ENCODE results near the gene NGRN. TPM values are rescaled to one million over a fixed set of nuclear protein-coding genes. Genes with fewer than 3 reads are reported as not detected.
"Not testable (repeated sequence)": the region's sequence is repeated elsewhere in the genome, so short reads cannot be mapped to it uniquely, and the experiment has no call there.

NGRN gene
- total and polyA plus RNA-seq, 11 donors: 93.2 to 149 (median 119) TPM

DNA sequence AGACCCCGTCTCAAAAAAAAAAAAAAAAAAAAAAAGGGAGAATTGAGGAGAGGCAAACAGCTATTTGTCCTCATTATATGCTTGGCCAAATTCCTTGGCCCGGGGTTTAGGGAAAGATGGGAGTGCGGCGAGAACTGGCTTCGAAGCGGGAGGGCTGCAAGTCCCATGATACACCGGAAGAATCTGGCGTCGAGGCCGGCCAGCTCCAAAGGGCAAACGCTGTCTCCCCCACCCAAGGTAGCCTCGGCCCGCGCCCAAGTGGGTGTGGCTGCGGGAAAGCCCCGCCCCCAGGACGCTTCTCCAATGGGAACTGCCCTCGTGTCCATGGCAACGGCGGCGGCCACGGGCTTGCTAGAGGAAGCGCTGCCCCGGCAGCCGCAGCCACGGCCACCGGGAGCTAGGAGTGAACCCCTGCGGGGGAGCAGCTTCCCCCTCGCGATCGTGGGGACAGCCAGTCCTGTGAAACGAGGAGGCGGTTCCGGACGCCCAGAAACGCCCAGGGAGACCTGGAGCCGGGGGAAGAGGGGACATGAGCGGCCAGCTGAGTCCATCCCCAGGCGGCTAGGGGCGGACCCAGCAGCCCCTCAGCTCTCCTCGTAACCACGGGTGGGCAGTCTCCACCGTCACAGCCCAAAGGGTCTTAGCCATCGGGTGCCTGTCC is 16.1 kb upstream of the NGRN start, which contains the start of gene TTLL13:
Gene TTLL13, plus strand, starts transcription at position 354 of the 661 bp plus-strand sequence. CDS start 1,075 bp downstream, outside the sequence.
- peak within 1 kb of the TSS in 11 of 12 donors; percentile 22 to 81 (median 60) for H3K27ac ChIP-seq
- TF ChIP-seq POLR2A (IDR thresholded peaks at IDR 0.05): peak in 1 of 2 donors; percentile 59
- TF ChIP-seq, protein P1, sequence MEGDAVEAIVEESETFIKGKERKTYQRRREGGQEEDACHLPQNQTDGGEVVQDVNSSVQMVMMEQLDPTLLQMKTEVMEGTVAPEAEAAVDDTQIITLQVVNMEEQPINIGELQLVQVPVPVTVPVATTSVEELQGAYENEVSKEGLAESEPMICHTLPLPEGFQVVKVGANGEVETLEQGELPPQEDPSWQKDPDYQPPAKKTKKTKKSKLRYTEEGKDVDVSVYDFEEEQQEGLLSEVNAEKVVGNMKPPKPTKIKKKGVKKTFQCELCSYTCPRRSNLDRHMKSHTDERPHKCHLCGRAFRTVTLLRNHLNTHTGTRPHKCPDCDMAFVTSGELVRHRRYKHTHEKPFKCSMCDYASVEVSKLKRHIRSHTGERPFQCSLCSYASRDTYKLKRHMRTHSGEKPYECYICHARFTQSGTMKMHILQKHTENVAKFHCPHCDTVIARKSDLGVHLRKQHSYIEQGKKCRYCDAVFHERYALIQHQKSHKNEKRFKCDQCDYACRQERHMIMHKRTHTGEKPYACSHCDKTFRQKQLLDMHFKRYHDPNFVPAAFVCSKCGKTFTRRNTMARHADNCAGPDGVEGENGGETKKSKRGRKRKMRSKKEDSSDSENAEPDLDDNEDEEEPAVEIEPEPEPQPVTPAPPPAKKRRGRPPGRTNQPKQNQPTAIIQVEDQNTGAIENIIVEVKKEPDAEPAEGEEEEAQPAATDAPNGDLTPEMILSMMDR (IDR thresholded peaks at IDR 0.05): peak in 1 of 12 donors; percentile 4
- WGBS, 4 donors: 1 to 2% (median 1%) methylated on average over 19 to 44 of the region's 44 CpGs

DNA sequence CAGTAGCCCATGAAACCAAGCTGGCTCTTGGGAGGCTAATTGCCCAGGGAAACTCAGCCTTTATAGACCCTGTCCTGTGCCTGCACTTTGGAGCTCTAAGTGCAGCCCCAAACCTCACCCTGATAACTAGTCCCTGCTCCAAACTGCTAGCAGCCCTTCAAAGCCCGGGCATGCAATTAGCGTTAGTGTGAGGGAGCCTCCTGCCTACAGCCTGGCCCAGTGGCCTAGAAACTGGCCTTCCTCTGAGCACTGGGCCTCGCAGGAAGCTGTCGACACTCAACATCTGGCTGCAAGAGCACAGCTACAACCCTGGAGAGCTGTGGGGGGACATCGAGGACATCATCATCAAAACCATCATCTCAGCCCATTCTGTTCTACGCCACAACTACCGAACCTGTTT is 7.7 kb upstream of the NGRN start:
- DNase-seq (no peak), ATAC-seq (no peak)
- no peak overlapping the region for H3K4me3 ChIP-seq
- H3K36me3 ChIP-seq: no peaks in the 10 kb centered on the region
- 76 to 97% (median 85%) methylated on average over 6 to 7 of the region's 7 CpGs for WGBS, 4 donors
- no peaks in the 10 kb centered on the region for H3K27me3 ChIP-seq
- no peaks in the 10 kb centered on the region for H3K9me3 ChIP-seq
- no peak for TF ChIP-seq POLR2A (IDR thresholded peaks at IDR 0.05)
- TF ChIP-seq, protein P1 (IDR thresholded peaks at IDR 0.05): no peak
- H3K4me1 ChIP-seq: no peaks in the 10 kb centered on the region
- intact Hi-C loops (cut with DNase I): no loop called here
- no peak overlapping the region for H3K27ac ChIP-seq

More for the DNA sequence above, 16.1 kb upstream of the NGRN start, which contains the start of gene TTLL13:
- intact Hi-C loops (cut with DNase I): loop anchor here in 1 of 10 donors (1.0 kb wide), 1 partner anchor 15 kb away; the partner anchor contains the start of gene GDPGP1
- DNase-seq (peak; percentile 90 to 99 (median 97)), ATAC-seq (peak; percentile 91 to 98 (median 96))
- Histone ChIP-seq H3K27me3 (no peaks in the 10 kb centered on the region), H3K9me3 (no peaks in the 10 kb centered on the region), H3K4me1 (peaks cover 0 to 22% (median 11%) of the 10 kb centered on the region in 12 donors), H3K4me3 (peak within 1 kb of the TSS; percentile 28 to 94 (median 59)), H3K36me3 (no peaks in the 10 kb centered on the region)

DNA sequence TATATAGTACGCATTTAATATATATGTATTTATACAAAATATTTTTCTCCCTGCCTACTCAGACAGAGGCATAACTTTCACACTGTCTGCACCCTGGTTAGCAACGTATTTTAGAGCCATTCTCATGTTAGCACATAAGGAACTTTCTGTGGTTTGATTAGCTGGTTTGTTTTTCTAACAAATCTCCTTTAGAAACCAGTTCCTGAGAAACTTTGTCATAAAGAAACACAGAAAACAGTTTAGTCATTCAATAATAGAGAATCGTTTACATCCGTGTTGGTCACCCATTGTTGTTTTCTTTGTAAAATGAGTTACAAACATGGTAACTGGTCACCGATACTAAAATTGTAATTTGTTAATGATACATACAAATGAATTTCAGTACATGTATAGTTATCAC is 5.9 kb upstream of the NGRN start:
- peaks cover 0 to 6% (median 4%) of the 10 kb centered on the region in 12 donors for H3K4me1 ChIP-seq
- no peak for DNase-seq
- no peaks in the 10 kb centered on the region for H3K36me3 ChIP-seq
- no peaks in the 10 kb centered on the region for H3K27me3 ChIP-seq
- H3K9me3 ChIP-seq: no peaks in the 10 kb centered on the region
- ATAC-seq: no peak
- WGBS, 4 donors: 89 to 91% (median 89%) methylated on average over 5 of the region's 5 CpGs
- H3K4me3 ChIP-seq: no peak overlapping the region
- TF ChIP-seq, protein P1 (IDR thresholded peaks at IDR 0.05): no peak
- TF ChIP-seq POLR2A (IDR thresholded peaks at IDR 0.05): no peak
- intact Hi-C loops (cut with DNase I): no loop called here
- no peak overlapping the region for H3K27ac ChIP-seq

DNA sequence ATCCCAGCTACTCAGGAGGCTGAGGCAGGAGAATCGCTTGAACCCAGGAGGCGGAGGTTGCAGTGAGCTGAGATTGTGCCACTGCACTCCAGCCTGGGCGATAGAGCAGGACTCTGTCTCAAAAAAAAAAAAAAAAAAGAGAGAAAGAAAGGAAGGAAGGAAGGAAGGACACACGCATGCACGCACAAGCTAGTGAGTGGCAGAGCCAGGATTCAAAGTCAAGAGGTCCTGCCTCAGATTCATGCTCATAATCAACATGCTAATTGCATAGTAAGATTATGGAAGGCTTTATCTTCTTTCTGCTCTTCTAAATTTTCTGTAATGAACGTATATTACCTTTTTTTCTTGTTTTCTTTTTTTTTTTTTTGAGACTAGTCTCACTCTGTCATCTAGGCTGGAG is 4.7 kb upstream of the NGRN start:
- WGBS, 4 donors: 79 to 85% (median 81%) methylated on average over 6 of the region's 6 CpGs
- ATAC-seq; intact Hi-C loops (cut with DNase I): not testable (repeated sequence)

More for the DNA sequence above, 4.7 kb upstream of the NGRN start:
- not testable (repeated sequence) for H3K36me3 ChIP-seq, H3K4me3 ChIP-seq, H3K27ac ChIP-seq, DNase-seq, H3K27me3 ChIP-seq, H3K9me3 ChIP-seq
- H3K4me1 ChIP-seq: peaks cover 0 to 13% (median 8%) of the 10 kb centered on the region in 12 donors
